NCI-H2107 treated with DMSO at 0.1 percent for 48 hours (cell line): ENCODE measurements around the gene RBFOX2.
A peak's percentile ranks its signal among the peaks of the same experiment; 100 is the strongest.
"Not testable (repeated sequence)": the region's sequence is repeated elsewhere in the genome, so short reads cannot be mapped to it uniquely, and the experiment has no call there.

Source experiments
- DNase-seq: peaks from one replicate; lab custom pipeline; 2025; ENCODE audit not compliant: unreplicated experiment; lab: John Stamatoyannopoulos, UW

RBFOX2 gene

GRCh38 chr22:36028646-36029405 lies at the start of gene RBFOX2:
Gene RBFOX2, minus strand, starts transcription at chr22:36028824. Its CDS starts 399 bp downstream, at chr22:36028425.
- peak; percentile 68 for DNase-seq

- no peak for DNase-seq
These were observed 48.6 kb upstream of the RBFOX2 start for GRCh38 chr22:36077271-36077670.

GRCh38 chr22:36075724-36076123 lies 47.1 kb upstream of the RBFOX2 start:
- DNase-seq = no peak

GRCh38 chr22:36075230-36075629 lies 46.6 kb upstream of the RBFOX2 start:
- DNase-seq = no peak

GRCh38 chr22:36073476-36073875 lies 44.9 kb upstream of the RBFOX2 start:
- no peak for DNase-seq

- DNase-seq = not testable (repeated sequence)
These were observed 42.0 kb upstream of the RBFOX2 start for GRCh38 chr22:36070645-36071044.

- DNase-seq = no peak
These were observed 40.7 kb upstream of the RBFOX2 start for GRCh38 chr22:36069368-36069767.

GRCh38 chr22:36068776-36069344 lies 40.2 kb upstream of the RBFOX2 start:
- no peak for DNase-seq

GRCh38 chr22:36067235-36067558 lies 38.6 kb upstream of the RBFOX2 start:
- no peak for DNase-seq

GRCh38 chr22:36065775-36066544 lies 37.3 kb upstream of the RBFOX2 start:
- DNase-seq = peak; percentile 80

- DNase-seq = no peak
These were observed 36.8 kb upstream of the RBFOX2 start for GRCh38 chr22:36065462-36065774.

- no peak for DNase-seq
These were observed 35.7 kb upstream of the RBFOX2 start for GRCh38 chr22:36064358-36064757.

- no peak for DNase-seq
These were observed 28.4 kb upstream of the RBFOX2 start for GRCh38 chr22:36056980-36057379.

- peak; percentile 37 for DNase-seq
These were observed 27.0 kb upstream of the RBFOX2 start for GRCh38 chr22:36055376-36056295.

- not testable (repeated sequence) for DNase-seq
These were observed 25.8 kb upstream of the RBFOX2 start for GRCh38 chr22:36054446-36054845.

GRCh38 chr22:36053242-36054147 lies 24.9 kb upstream of the RBFOX2 start:
- no peak for DNase-seq

- no peak for DNase-seq
These were observed 23.9 kb upstream of the RBFOX2 start for GRCh38 chr22:36052505-36052941.

GRCh38 chr22:36049678-36049997 lies 21.0 kb upstream of the RBFOX2 start:
- no peak for DNase-seq

- no peak for DNase-seq
These were observed 20.5 kb upstream of the RBFOX2 start for GRCh38 chr22:36048911-36049677.
